GM12878 (cell line): ENCODE measurements around the gene PYGM. TPM values are rescaled to one million over a fixed set of nuclear protein-coding genes. Genes with fewer than 3 reads are reported as not detected.

Source experiments
- BMI1 ChIP-seq: fragments of 450-650 bp; IDR thresholded peaks from 2 replicates; pipeline ENCODE4 v1.6.1; 2016; ENCODE audit warnings: mild to moderate bottlenecking, moderate library complexity, borderline replicate concordance
- CREM ChIP-seq: IDR thresholded peaks from 2 replicates; pipeline ENCODE4 v1.6.1; 2014; ENCODE audit warnings: antibody characterized with exemption, low read depth
- FOXM1 ChIP-seq: IDR thresholded peaks from 2 replicates; pipeline ENCODE4 v1.6.1; 2012; ENCODE audit warnings: low read depth, mild to moderate bottlenecking, inconsistent platforms, low read length, moderate library complexity
- GABPA ChIP-seq: IDR thresholded peaks from 2 replicates; pipeline ENCODE4 v1.6.1; 2014; ENCODE audit warnings: antibody characterized with exemption, low read depth, mild to moderate bottlenecking, inconsistent platforms
- IKZF1 ChIP-seq: fragments of 450-650 bp; conservative IDR thresholded peaks from 2 replicates; pipeline ENCODE4 v1.6.1; 2017; ENCODE audit warnings: antibody characterized with exemption, mild to moderate bottlenecking
- MEF2A ChIP-seq: IDR thresholded peaks from 2 replicates; pipeline ENCODE4 v1.6.1; 2011; ENCODE audit warnings: low read depth, mild to moderate bottlenecking, low read length, moderate library complexity; ENCODE audit not compliant: insufficient read depth
- MTA2 ChIP-seq: fragments of 450-650 bp; IDR thresholded peaks from 2 replicates; pipeline ENCODE4 v1.6.1; 2016; ENCODE audit warnings: low read depth, mild to moderate bottlenecking, moderate library complexity
- RAD51 ChIP-seq: fragments of 450-650 bp; IDR thresholded peaks from 2 replicates; pipeline ENCODE4 v1.6.1; 2016; ENCODE audit warnings: moderate library complexity, mild to moderate bottlenecking, inconsistent platforms
- polyA plus RNA-seq, 11 experiments: library from polyadenylated mRNA; depleted of rRNA in 4 of 11; unstranded in 6 of 11; stranded (reverse) in 5 of 11; fragments of >200 nt; fragmentation: Nextera tagmentation in 4 of 11; fragmentation: Illumina TruSeq in 1 of 11; extraction: Ambion mirVana in 4 of 11; extraction: Trizol in 1 of 11; gene quantifications; 1 replicate in 1 of 11; 2 replicates in 10 of 11; pipeline versions ENCODE4 v1.2.1 to v1.2.3, GENCODE V29; 2011 to 2016; ENCODE audit warnings: inconsistent platforms in 2 of 11, missing spikeins in 2 of 11, low read depth in 1 of 11
- total RNA-seq, 4 experiments: library from RNA; depleted of rRNA in 3 of 4; stranded (reverse); fragments of >200 nt in 3 of 4; fragmentation: Illumina TruSeq in 1 of 4; extraction: Trizol in 1 of 4; gene quantifications; 2 replicates each; pipeline versions ENCODE4 v1.2.1 to v1.2.3, GENCODE V29; 2013 to 2021
- TF ChIP-seq, protein P1 (sequence below): fragments of 450-650 bp; IDR thresholded peaks from 2 replicates; pipeline ENCODE4 v1.6.1; 2016; ENCODE audit warnings: mild to moderate bottlenecking
- TF ChIP-seq, protein P2 (sequence below): fragments of 450-650 bp; conservative IDR thresholded peaks from 2 replicates; pipeline ENCODE4 v1.6.1; 2017; ENCODE audit warnings: mild to moderate bottlenecking, moderate library complexity
- TF ChIP-seq, protein P3 (sequence below): IDR thresholded peaks from 2 replicates; pipeline ENCODE4 v1.6.1; 2012; ENCODE audit warnings: low read depth, low read length, improper control_type of control experiment

PYGM gene
- total and polyA plus RNA-seq, 10 of the 15 experiments (the other 5 are each of a cell fraction or from before 2014, with no cell fraction given), result 0.04 to 3.7 (median 0.27) TPM; not detected in 1

DNA sequence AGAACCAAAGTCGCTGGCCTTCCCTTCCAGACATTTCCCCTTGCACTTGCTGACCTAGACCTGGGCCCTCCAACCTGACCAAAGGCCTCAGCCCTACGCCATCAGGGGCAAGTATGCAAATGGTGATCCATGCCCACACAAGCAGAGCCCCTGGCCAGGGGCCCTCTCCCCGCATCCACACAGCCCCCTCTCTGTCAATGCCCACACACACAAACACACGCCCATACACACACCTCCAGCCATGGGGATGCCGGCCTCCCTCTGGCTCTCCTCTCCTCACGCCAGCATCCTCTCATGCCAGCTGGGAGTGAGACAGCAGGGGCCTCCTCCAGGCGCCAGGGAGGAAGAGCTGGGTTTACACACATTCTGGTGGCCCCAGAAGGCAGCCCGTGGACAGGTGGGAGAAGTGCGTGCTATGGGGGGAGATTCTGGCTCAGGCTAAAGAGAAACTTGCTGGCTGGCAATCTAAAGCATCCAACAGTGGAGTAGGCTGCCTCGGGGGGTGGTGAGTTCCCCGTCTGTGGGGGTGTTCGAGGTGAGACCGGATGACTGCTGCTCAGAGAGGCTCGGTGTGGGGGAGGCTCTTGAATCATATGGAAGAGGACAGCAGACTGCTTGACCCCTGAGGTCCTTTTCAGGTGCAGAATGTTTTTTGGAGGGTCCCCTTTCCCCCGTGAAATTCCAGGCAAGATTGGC, 41.5 kb downstream of the PYGM start (continued):
- TF ChIP-seq, protein P1, sequence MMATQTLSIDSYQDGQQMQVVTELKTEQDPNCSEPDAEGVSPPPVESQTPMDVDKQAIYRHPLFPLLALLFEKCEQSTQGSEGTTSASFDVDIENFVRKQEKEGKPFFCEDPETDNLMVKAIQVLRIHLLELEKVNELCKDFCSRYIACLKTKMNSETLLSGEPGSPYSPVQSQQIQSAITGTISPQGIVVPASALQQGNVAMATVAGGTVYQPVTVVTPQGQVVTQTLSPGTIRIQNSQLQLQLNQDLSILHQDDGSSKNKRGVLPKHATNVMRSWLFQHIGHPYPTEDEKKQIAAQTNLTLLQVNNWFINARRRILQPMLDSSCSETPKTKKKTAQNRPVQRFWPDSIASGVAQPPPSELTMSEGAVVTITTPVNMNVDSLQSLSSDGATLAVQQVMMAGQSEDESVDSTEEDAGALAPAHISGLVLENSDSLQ, result no peak
- no peak for TF ChIP-seq RAD51
- TF ChIP-seq, protein P2, sequence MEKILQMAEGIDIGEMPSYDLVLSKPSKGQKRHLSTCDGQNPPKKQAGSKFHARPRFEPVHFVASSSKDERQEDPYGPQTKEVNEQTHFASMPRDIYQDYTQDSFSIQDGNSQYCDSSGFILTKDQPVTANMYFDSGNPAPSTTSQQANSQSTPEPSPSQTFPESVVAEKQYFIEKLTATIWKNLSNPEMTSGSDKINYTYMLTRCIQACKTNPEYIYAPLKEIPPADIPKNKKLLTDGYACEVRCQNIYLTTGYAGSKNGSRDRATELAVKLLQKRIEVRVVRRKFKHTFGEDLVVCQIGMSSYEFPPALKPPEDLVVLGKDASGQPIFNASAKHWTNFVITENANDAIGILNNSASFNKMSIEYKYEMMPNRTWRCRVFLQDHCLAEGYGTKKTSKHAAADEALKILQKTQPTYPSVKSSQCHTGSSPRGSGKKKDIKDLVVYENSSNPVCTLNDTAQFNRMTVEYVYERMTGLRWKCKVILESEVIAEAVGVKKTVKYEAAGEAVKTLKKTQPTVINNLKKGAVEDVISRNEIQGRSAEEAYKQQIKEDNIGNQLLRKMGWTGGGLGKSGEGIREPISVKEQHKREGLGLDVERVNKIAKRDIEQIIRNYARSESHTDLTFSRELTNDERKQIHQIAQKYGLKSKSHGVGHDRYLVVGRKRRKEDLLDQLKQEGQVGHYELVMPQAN, result no peak
- TF ChIP-seq IKZF1, result no peak
- no peak for TF ChIP-seq BMI1
- TF ChIP-seq FOXM1, result no peak
- TF ChIP-seq MEF2A, result no peak
- no peak for TF ChIP-seq GABPA
- no peak for TF ChIP-seq CREM
- TF ChIP-seq, protein P3, sequence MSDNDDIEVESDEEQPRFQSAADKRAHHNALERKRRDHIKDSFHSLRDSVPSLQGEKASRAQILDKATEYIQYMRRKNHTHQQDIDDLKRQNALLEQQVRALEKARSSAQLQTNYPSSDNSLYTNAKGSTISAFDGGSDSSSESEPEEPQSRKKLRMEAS, result no peak
- no peak for TF ChIP-seq MTA2
